WTC11 (cell line): Measurements from ENCODE around the gene SMKR1. TPM values are rescaled to one million over a fixed set of nuclear protein-coding genes. Genes with fewer than 3 reads are reported as not detected.

Experiments
- ATAC-seq: fragments of 200-7000 bp; cut with Tn5 transposase; 2 replicates; pipeline ENCODE4 v1.10.0; 2021; ENCODE audit warnings: mild to moderate bottlenecking, moderate library complexity
- CTCF ChIA-PET: fragments of 300-600 bp; sonication (Branson Sonifier 250); formaldehyde crosslinking; loops from one replicate; lab custom pipeline; 2021; ENCODE audit warnings: antibody characterized with exemption; lab: Charles Lee
- POLR2A ChIA-PET: fragments of 350-600 bp; sonication (Branson Sonifier 250); formaldehyde crosslinking; loops from one replicate; lab custom pipeline; 2021; ENCODE audit warnings: antibody characterized with exemption; lab: Charles Lee
- DNase-seq: peaks from one replicate; pipeline ENCODE4 v3.0.0; 2021; ENCODE audit warnings: low spot score
- H3K27ac Mint-ChIP-seq: 2 replicates; pipeline ENCODE4 v1.8.0; 2021; ENCODE audit warnings: mixed read lengths
- H3K27me3 Mint-ChIP-seq: 2 replicates; pipeline ENCODE4 v1.8.0; 2021; ENCODE audit warnings: low read depth, mild to moderate bottlenecking, moderate library complexity, mixed read lengths
- H3K36me3 Mint-ChIP-seq: 2 replicates; pipeline ENCODE4 v1.8.0; 2021; ENCODE audit warnings: mixed read lengths
- H3K4me1 Mint-ChIP-seq: 2 replicates; pipeline ENCODE4 v1.8.0; 2022; ENCODE audit warnings: mixed read lengths
- H3K4me3 Mint-ChIP-seq: 2 replicates; pipeline ENCODE4 v1.8.0; 2021; ENCODE audit warnings: mild to moderate bottlenecking, moderate library complexity, mixed read lengths
- H3K9me3 Mint-ChIP-seq: 2 replicates; pipeline ENCODE4 v1.8.0; 2021; ENCODE audit warnings: mixed read lengths
- ARID4B ChIP-seq: sonication (generic); formaldehyde crosslinking; IDR thresholded peaks from 2 replicates; pipeline ENCODE4 v1.8.0; 2023; ENCODE audit warnings: missing genetic modification reagents, mild to moderate bottlenecking, borderline replicate concordance
- ATF2 ChIP-seq: sonication (generic); formaldehyde crosslinking; IDR thresholded peaks from 2 replicates; pipeline ENCODE4 v1.8.1; 2022; ENCODE audit warnings: low read depth, missing genetic modification reagents, borderline replicate concordance
- FOXK1 ChIP-seq: sonication (generic); formaldehyde crosslinking; IDR thresholded peaks from 2 replicates; pipeline ENCODE4 v1.8.0; 2022; ENCODE audit warnings: mild to moderate bottlenecking, moderate library complexity, missing genetic modification reagents
- GRHL2 ChIP-seq: fragments of 250-450 bp; sonication (Bioruptor Pico); IDR thresholded peaks from 2 replicates; pipeline ENCODE4 v1.8.0; 2022; ENCODE audit warnings: mild to moderate bottlenecking, moderate library complexity; ENCODE audit not compliant: insufficient replicate concordance, severe bottlenecking
- GTF2I ChIP-seq: fragments of 250-450 bp; sonication (Bioruptor Pico); conservative IDR thresholded peaks from 2 replicates; pipeline ENCODE4 v1.4.0; 2021; ENCODE audit warnings: mild to moderate bottlenecking
- HMGA2 ChIP-seq: fragments of 250-450 bp; sonication (Bioruptor Pico); IDR thresholded peaks from 2 replicates; pipeline ENCODE4 v1.4.0; 2021; ENCODE audit warnings: mild to moderate bottlenecking, moderate library complexity
- JAZF1 ChIP-seq: fragments of 250-450 bp; sonication (Bioruptor Pico); IDR thresholded peaks from 2 replicates; pipeline ENCODE4 v1.9.0; 2021; ENCODE audit warnings: moderate library complexity, mild to moderate bottlenecking, inconsistent platforms
- KAT7 ChIP-seq: sonication (generic); formaldehyde crosslinking; IDR thresholded peaks from 2 replicates; pipeline ENCODE4 v1.8.1; 2023; ENCODE audit warnings: missing genetic modification reagents, mild to moderate bottlenecking, borderline replicate concordance
- STAT6 ChIP-seq: sonication (generic); formaldehyde crosslinking; conservative IDR thresholded peaks from 2 replicates; pipeline ENCODE4 v1.8.1; 2023; ENCODE audit warnings: mild to moderate bottlenecking, low read depth, missing genetic modification reagents, moderate library complexity
- TCF7 ChIP-seq: sonication (generic); formaldehyde crosslinking; IDR thresholded peaks from 2 replicates; pipeline ENCODE4 v1.8.0; 2022; ENCODE audit warnings: mild to moderate bottlenecking, low read depth, missing genetic modification reagents, moderate library complexity
- ZBTB43 ChIP-seq: sonication (generic); formaldehyde crosslinking; IDR thresholded peaks from 2 replicates; pipeline ENCODE4 v1.8.1; 2023; ENCODE audit warnings: mild to moderate bottlenecking, missing genetic modification reagents
- ZNF232 ChIP-seq: sonication (generic); formaldehyde crosslinking; IDR thresholded peaks from 2 replicates; pipeline ENCODE4 v1.8.0; 2022; ENCODE audit warnings: mild to moderate bottlenecking, missing genetic modification reagents
- ZNF263 ChIP-seq: sonication (generic); formaldehyde crosslinking; IDR thresholded peaks from 2 replicates; pipeline ENCODE4 v1.8.1; 2022; ENCODE audit warnings: low read depth, mild to moderate bottlenecking, moderate library complexity, missing genetic modification reagents
- ZNF423 ChIP-seq: fragments of 250-450 bp; sonication (Bioruptor Pico); IDR thresholded peaks from 2 replicates; pipeline ENCODE4 v2.1.2; 2022; ENCODE audit warnings: mild to moderate bottlenecking, moderate library complexity
- total RNA-seq: library from RNA; stranded (reverse); gene quantifications from 3 replicates; pipeline ENCODE4 v1.2.3, GENCODE V29; 2021

The SMKR1 gene
- total RNA-seq, 1 experiment from 2014 or later = 0.50 TPM

- Mint-ChIP-seq H3K4me1 (peaks cover 20% of the 10 kb centered on the region), H3K36me3 (no peaks in the 10 kb centered on the region), H3K9me3 (peaks cover 7% of the 10 kb centered on the region; the same call in 1 of the 2 replicates), H3K27ac (no peak overlapping the region; the same call in 1 of the 2 replicates), H3K4me3 (no peak overlapping the region), H3K27me3 (peaks cover 2% of the 10 kb centered on the region; the same call in 1 of the 2 replicates)
- ChIA-PET POLR2A (no interaction called here), CTCF (interaction anchor here (0.8 kb wide), 1 partner anchor 82 kb away, joined by 3 read pairs; no protein-coding TSS in a partner anchor)
- TF ChIP-seq ARID4B (CRISPR knock-in tag) (no peak), GRHL2 (no peak), ZBTB43 (no peak), FOXK1 (CRISPR knock-in tag) (no peak), ZNF423 (CRISPR knock-in tag) (no peak), ATF2 (CRISPR knock-in tag) (no peak), TCF7 (CRISPR knock-in tag) (no peak), HMGA2 (CRISPR knock-in tag) (no peak), STAT6 (no peak), ZNF263 (CRISPR knock-in tag) (no peak), JAZF1 (CRISPR knock-in tag) (no peak), ZNF232 (no peak), KAT7 (no peak)
- DNase-seq = no peak
- no peak for ATAC-seq
These were observed 23.0 kb downstream of the SMKR1 start for GRCh38 chr7:129525225-129525862.

- ChIA-PET POLR2A (no interaction called here), CTCF (interaction anchor here (0.6 to 1.6 kb wide), 7 partner anchors 36 to 857 kb away, joined by 3 to 6 read pairs (median 3); no protein-coding TSS in a partner anchor)
- peaks cover 24% of the 10 kb centered on the region for H3K4me1 Mint-ChIP-seq
- no peak for TF ChIP-seq GTF2I
- no peak for TF ChIP-seq GRHL2
- DNase-seq (no peak), ATAC-seq (peak; percentile 73)
- peaks cover 7% of the 10 kb centered on the region; the same call in 1 of the 2 replicates for H3K9me3 Mint-ChIP-seq
- H3K4me3 Mint-ChIP-seq = no peak overlapping the region
- no peak overlapping the region for H3K27ac Mint-ChIP-seq
- no peaks in the 10 kb centered on the region for H3K36me3 Mint-ChIP-seq
- no peaks in the 10 kb centered on the region; the same call in 1 of the 2 replicates for H3K27me3 Mint-ChIP-seq
These were observed 27.3 kb downstream of the SMKR1 start for GRCh38 chr7:129529643-129530042.
